Skeletal muscle tissue (tissue), 4 donors: ENCODE results near the gene FOXP1. TPM values are rescaled to one million over a fixed set of nuclear protein-coding genes. Genes with fewer than 3 reads are reported as not detected.
"Not testable (repeated sequence)": the region's sequence is repeated elsewhere in the genome, so short reads cannot be mapped to it uniquely, and the experiment has no call there.

Source experiments
- H3K27ac ChIP-seq: one replicate; pipeline ENCODE4 v1.7.0; 2013; ENCODE audit warnings: mild to moderate bottlenecking, low read depth, low read length, inconsistent platforms
- H3K27me3 ChIP-seq, 3 donors: one replicate each; pipeline ENCODE4 v1.7.0; 2013; ENCODE audit warnings: low read length in 3 of 3; ENCODE audit not compliant: control insufficient read depth in 3 of 3, insufficient read depth in 3 of 3
- H3K36me3 ChIP-seq, 3 donors: one replicate each; pipeline ENCODE4 v1.7.0; 2013; ENCODE audit warnings: low read length in 3 of 3; ENCODE audit not compliant: control insufficient read depth in 3 of 3, insufficient read depth in 3 of 3
- H3K4me1 ChIP-seq, 3 donors: one replicate each; pipeline ENCODE4 v1.7.0; 2013; ENCODE audit warnings: low read length in 3 of 3, mild to moderate bottlenecking in 3 of 3; ENCODE audit not compliant: control insufficient read depth in 3 of 3, insufficient read depth in 3 of 3
- H3K4me3 ChIP-seq, 3 donors: one replicate each; pipeline ENCODE4 v1.7.0; 2013; ENCODE audit warnings: low read length in 3 of 3
- H3K9ac ChIP-seq, 3 donors: one replicate each; pipeline ENCODE4 v1.7.0; 2013; ENCODE audit warnings: low read length in 3 of 3, mild to moderate bottlenecking in 3 of 3, moderate library complexity in 2 of 3, low read depth in 1 of 3
- H3K9me3 ChIP-seq, 3 donors: one replicate each; pipeline ENCODE4 v1.7.0; 2013; ENCODE audit warnings: low read length in 3 of 3; ENCODE audit not compliant: control insufficient read depth in 3 of 3
- total RNA-seq: library from RNA; depleted of rRNA; stranded (reverse); fragments of >200 nt; gene quantifications from one replicate; pipeline ENCODE4 v1.2.3, GENCODE V29; 2014
- donor health status: Osteomylitis.

FOXP1 gene
- total RNA-seq, 1 donor from 2014 or later, result 36.0 TPM

GRCh38 chr3:71324224-71324623 is 259.3 kb downstream of the FOXP1 start:
- not testable (repeated sequence) for H3K4me1 ChIP-seq, H3K27ac ChIP-seq, H3K36me3 ChIP-seq, H3K9me3 ChIP-seq, H3K27me3 ChIP-seq, H3K9ac ChIP-seq, H3K4me3 ChIP-seq

- Histone ChIP-seq H3K27ac (no peak overlapping the region), H3K9ac (no peak overlapping the region), H3K4me1 (no peaks in the 10 kb centered on the region), H3K9me3 (no peaks in the 10 kb centered on the region), H3K36me3 (no peaks in the 10 kb centered on the region), H3K4me3 (no peak overlapping the region), H3K27me3 (no peaks in the 10 kb centered on the region)
Measured at GRCh38 chr3:71323558-71323957, 260.0 kb downstream of the FOXP1 start.

GRCh38 chr3:71322154-71322553 is 261.4 kb downstream of the FOXP1 start:
- Histone ChIP-seq H3K4me1 (no peaks in the 10 kb centered on the region), H3K9ac (no peak overlapping the region), H3K27me3 (no peaks in the 10 kb centered on the region), H3K9me3 (no peaks in the 10 kb centered on the region), H3K36me3 (no peaks in the 10 kb centered on the region), H3K4me3 (no peak overlapping the region), H3K27ac (no peak overlapping the region)

GRCh38 chr3:71319771-71320170 is 263.8 kb downstream of the FOXP1 start:
- Histone ChIP-seq H3K9me3 (no peaks in the 10 kb centered on the region), H3K4me3 (no peak overlapping the region), H3K4me1 (no peaks in the 10 kb centered on the region), H3K9ac (no peak overlapping the region), H3K36me3 (no peaks in the 10 kb centered on the region), H3K27ac (no peak overlapping the region), H3K27me3 (no peaks in the 10 kb centered on the region)

- H3K27ac ChIP-seq, result no peak overlapping the region
- no peak overlapping the region for H3K4me3 ChIP-seq
- H3K4me1 ChIP-seq, result no peaks in the 10 kb centered on the region
- H3K36me3 ChIP-seq, result no peaks in the 10 kb centered on the region
- H3K27me3 ChIP-seq, result no peaks in the 10 kb centered on the region
- H3K9me3 ChIP-seq, result no peaks in the 10 kb centered on the region
- no peak overlapping the region for H3K9ac ChIP-seq
Measured at GRCh38 chr3:71318458-71318827, 265.1 kb downstream of the FOXP1 start.

GRCh38 chr3:71317749-71318457 is 265.6 kb downstream of the FOXP1 start:
- Histone ChIP-seq H3K4me1 (no peaks in the 10 kb centered on the region), H3K4me3 (no peak overlapping the region), H3K27me3 (no peaks in the 10 kb centered on the region), H3K9me3 (no peaks in the 10 kb centered on the region), H3K9ac (no peak overlapping the region), H3K36me3 (no peaks in the 10 kb centered on the region), H3K27ac (no peak overlapping the region)

- H3K9me3 ChIP-seq, result no peaks in the 10 kb centered on the region
- H3K9ac ChIP-seq, result no peak overlapping the region
- no peaks in the 10 kb centered on the region for H3K36me3 ChIP-seq
- peaks cover 0 to 5% (median 0%) of the 10 kb centered on the region in 3 donors for H3K4me1 ChIP-seq
- no peaks in the 10 kb centered on the region for H3K27me3 ChIP-seq
- no peak overlapping the region for H3K27ac ChIP-seq
- no peak overlapping the region for H3K4me3 ChIP-seq
Measured at GRCh38 chr3:71317140-71317539, 266.4 kb downstream of the FOXP1 start.

- Histone ChIP-seq H3K4me3 (no peak overlapping the region), H3K9ac (no peak overlapping the region), H3K27ac (no peak overlapping the region), H3K4me1 (peaks cover 0 to 10% (median 6%) of the 10 kb centered on the region in 3 donors), H3K9me3 (no peaks in the 10 kb centered on the region), H3K27me3 (no peaks in the 10 kb centered on the region), H3K36me3 (no peaks in the 10 kb centered on the region)
Measured at GRCh38 chr3:71316066-71316777, 267.3 kb downstream of the FOXP1 start.

GRCh38 chr3:71315431-71315830 is 268.1 kb downstream of the FOXP1 start:
- Histone ChIP-seq H3K9ac (no peak overlapping the region), H3K27me3 (no peaks in the 10 kb centered on the region)

GRCh38 chr3:71313844-71314243 is 269.7 kb downstream of the FOXP1 start:
- H3K4me3 ChIP-seq, result no peak overlapping the region
- no peak overlapping the region for H3K9ac ChIP-seq
- H3K36me3 ChIP-seq, result no peaks in the 10 kb centered on the region
- no peaks in the 10 kb centered on the region for H3K9me3 ChIP-seq
- H3K4me1 ChIP-seq, result peaks cover 0 to 19% (median 8%) of the 10 kb centered on the region in 3 donors
- no peak overlapping the region for H3K27ac ChIP-seq
- no peaks in the 10 kb centered on the region for H3K27me3 ChIP-seq

More at GRCh38 chr3:71315431-71315830, 268.1 kb downstream of the FOXP1 start:
- H3K4me3 ChIP-seq, result no peak overlapping the region
- no peaks in the 10 kb centered on the region for H3K36me3 ChIP-seq
- H3K9me3 ChIP-seq, result no peaks in the 10 kb centered on the region
- peaks cover 0 to 17% (median 8%) of the 10 kb centered on the region in 3 donors for H3K4me1 ChIP-seq
- H3K27ac ChIP-seq, result no peak overlapping the region
